SIG-M5 treated with dmso at 0.1 percent for 504 hours (cell line): Measurements from ENCODE around the gene DIS3L.
"Not testable (repeated sequence)": the region's sequence is repeated elsewhere in the genome, so short reads cannot be mapped to it uniquely, and the experiment has no call there.

Experiments used
- DNase-seq: peaks from one replicate; lab custom pipeline; 2025; ENCODE audit not compliant: unreplicated experiment; lab: John Stamatoyannopoulos, UW

The DIS3L gene

GRCh38 chr15:66276546-66276945 lies 16.8 kb upstream of the DIS3L start:
- DNase-seq, result no peak

- no peak for DNase-seq
Measured at GRCh38 chr15:66278056-66278455, 15.3 kb upstream of the DIS3L start.

DNA sequence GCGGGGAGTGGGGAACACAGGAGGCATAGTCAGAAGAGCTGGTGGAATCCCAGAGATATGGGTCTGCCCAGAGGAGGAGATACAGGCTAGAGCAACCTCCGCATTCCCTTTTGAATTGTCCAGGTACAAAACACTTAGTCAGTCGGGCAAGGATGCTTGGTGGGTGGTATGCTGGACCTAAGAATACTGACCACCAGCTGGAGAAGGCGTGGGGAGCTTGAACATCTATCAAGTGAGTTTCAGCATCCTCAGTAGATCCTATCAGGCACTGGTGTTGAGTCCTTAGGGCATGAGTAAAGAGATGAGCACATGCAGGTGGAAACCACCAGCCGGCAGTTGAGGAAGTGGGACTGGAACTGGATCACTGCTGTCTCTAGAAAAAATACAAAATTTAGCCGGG lies 14.7 kb upstream of the DIS3L start:
- no peak for DNase-seq

GRCh38 chr15:66284271-66284670 lies 9.1 kb upstream of the DIS3L start:
- no peak for DNase-seq

- DNase-seq, result no peak
Measured at GRCh38 chr15:66285533-66286280, 7.7 kb upstream of the DIS3L start.

- peak; percentile 48 for DNase-seq
Measured at GRCh38 chr15:66287461-66288057, 5.8 kb upstream of the DIS3L start.

DNA sequence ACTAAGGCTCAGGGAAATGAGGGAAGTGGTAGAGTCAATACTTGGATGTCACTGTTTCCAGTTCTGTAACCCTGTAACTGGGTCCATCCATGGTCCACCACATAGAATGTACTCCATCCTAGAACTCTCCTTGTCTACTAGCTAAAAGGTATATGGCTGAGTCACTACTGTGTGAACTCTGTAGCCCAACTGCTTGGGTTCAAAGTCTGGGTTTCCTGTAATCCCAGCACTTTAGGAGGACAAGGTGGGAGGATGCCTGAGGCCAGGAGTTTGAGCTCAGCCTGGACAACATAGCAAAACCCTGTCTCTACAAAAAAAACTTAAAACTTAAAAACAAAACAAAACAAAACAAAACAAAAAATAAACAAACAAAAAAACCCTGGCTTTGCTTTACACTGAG lies 5.3 kb upstream of the DIS3L start:
- no peak for DNase-seq

GRCh38 chr15:66288551-66289185 lies 4.7 kb upstream of the DIS3L start:
- no peak for DNase-seq

DNA sequence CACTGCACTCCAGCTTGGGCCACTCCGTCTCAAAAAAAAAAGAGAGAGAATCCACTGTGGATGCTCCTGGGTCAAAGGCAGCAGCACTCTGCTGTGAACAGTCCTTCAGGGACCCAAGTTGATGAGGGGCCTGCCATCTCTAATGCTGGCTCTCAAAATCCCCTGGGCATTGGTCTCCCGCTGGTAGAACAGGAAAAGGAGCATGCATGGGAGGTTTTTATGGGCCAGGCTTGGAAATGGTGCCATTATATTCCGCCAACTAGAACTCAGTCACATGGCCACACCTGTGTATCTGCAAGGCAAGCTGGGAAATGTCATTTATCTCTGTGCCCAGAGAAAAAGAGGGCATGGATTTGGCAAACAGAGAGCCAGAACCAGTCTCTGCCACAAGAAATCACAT lies 3.4 kb upstream of the DIS3L start:
- no peak for DNase-seq

- no peak for DNase-seq
Measured at GRCh38 chr15:66290518-66290917, 2.9 kb upstream of the DIS3L start.

DNA sequence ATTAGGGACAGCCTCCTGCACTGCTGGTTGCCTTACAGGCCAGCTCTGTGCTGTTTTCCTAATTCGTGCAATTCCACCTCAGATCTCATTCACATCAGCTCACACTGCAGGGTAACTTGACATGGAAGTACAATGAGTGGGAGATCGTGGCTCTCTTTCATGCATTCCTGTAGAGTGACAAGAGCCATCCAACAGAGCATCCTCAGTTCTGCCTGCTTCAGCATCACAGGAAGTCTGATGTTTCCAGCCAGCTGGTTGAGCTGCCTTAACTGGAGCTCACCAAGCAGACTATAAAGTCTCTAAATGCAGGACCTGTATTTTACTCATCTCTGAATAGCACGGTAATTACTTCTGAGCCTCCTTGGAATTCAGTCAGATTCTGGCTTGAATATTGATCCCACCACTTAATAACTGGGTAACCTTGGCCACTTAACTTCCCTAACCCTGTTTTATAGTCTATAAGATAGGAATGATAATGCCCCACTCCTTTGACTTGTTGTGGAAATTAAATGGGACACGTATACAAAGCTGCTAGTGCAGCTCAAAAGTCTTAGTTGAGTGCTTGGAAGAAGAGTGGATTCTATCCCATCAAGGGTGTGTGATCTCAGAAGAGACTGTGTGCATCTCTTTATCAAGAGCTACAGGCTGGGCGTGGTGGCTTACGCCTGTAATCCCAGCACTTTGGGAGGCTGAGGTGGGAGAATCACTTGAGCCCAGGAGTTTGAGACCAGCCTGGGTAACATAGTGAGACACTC lies 1.4 kb upstream of the DIS3L start:
- no peak for DNase-seq

GRCh38 chr15:66292571-66293418 lies 573 bp upstream of the DIS3L start:
- no peak for DNase-seq

DNA sequence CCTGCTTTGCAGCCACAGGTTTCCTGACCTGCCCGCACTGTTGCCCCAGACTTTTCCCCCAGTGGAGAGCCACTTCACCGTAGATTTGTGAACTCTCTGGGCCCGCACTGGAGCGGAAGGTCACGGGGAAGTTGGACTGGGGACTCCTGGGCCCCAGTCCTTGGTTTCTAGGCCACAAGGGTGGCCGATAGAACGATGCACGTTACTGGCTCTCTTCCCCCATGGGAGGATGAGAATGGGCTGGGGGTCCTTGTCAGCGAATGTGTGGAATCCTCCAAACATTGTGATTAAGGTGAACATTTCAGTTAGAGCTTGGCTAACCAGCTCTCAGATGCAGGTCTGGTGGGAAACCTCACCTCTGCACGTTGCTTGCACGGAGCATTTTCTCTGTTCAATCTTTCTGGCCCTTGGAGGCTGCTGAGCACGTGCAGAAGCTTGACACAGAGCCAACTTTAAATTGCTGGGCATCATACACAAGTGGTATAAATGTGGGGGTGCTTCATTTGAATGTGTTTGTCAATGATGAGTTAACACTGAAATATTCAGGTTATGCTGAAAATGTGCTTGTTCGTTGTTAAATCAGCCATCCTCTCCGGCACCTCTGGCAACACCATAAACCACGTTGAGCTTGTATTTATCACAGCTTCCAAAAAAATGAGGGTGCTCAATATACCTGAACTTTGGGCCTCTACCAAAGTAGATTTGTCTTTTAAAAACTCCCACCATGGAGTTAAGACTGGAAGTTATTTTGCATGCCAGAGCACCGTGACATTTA lies 976 bp downstream of the DIS3L start:
- peak; percentile 60 for DNase-seq

GRCh38 chr15:66294932-66295235 lies 1.5 kb downstream of the DIS3L start:
- DNase-seq, result no peak

DNA sequence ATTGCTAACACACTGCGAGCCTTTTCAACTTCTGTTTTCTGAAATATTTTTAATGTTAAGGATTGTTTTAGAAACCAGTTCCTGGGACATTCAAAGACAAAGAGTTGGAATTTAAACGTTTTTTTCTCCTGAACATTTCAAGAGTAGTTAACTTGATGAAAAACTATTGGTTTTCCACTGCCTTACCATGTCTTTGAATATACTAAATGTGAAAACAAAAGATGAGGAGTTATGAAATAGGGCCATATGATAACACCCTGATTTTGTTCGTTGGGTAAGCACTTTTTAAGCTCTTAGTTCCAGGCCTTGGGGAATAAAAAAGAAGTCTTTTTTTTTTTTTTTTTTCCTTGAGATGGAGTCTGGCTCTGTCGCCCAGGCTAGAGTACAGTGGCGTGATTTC lies 2.8 kb downstream of the DIS3L start:
- DNase-seq, result no peak

DNA sequence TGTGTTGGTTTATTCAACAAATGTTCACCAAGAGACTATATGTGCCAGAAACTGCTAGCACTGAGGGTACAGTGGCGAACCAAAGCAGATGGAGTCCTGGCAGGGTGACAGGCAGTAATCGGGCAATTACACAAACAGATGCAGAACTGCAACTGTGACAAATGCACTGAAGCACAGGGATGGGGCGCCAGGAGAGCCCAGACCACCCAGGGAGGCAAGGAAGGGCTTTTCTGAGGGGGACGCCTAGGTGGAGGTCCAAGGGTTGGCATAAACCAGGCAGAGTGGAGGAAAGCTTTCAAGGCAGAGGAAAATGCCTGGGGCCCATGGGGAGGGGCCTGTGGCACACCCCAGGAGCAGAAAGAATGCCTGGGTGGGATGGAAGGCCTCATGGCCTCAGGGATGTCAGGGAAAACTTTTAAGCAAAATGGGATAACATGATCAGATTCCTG lies 5.5 kb downstream of the DIS3L start:
- no peak for DNase-seq

- DNase-seq, result no peak
Measured at GRCh38 chr15:66302489-66303278, 9.3 kb downstream of the DIS3L start.

GRCh38 chr15:66304425-66304824 lies 11.1 kb downstream of the DIS3L start:
- not testable (repeated sequence) for DNase-seq

DNA sequence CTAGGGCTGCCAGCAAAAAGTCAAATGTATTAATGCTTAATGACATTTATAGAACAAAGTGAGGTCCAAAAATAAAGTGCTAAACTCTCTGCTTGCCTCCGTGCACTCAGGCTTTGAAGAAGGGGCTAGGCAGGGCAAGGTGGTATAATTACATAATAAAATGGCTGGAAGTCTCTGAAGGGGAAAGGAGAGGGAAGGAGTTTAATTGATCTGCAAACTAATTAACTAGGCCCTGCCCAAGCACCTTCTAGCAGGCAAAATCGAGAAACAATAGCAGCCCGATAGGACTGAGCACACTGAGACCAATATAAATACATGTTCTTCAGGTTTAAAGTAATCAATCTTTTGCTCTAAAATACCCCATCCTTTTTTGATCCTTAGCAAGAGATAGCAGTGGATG lies 13.0 kb downstream of the DIS3L start:
- no peak for DNase-seq
